IPS-NIHi7 (cell line): Measurements from ENCODE around the gene TMED4.
A peak's percentile ranks its signal among the peaks of the same experiment; 100 is the strongest.
"Not testable (repeated sequence)": the region's sequence is repeated elsewhere in the genome, so short reads cannot be mapped to it uniquely, and the experiment has no call there.

Experiments used
- DNase-seq: peaks from one replicate; pipeline ENCODE4 v3.0.0; 2012; ENCODE audit warnings: mixed read lengths; ENCODE audit errors: extremely low spot score

The TMED4 gene

GRCh38 chr7:44568771-44569560, 13.1 kb downstream of the TMED4 start:
- DNase-seq: no peak

- no peak for DNase-seq
These were observed 14.1 kb downstream of the TMED4 start for GRCh38 chr7:44567884-44568283.

- no peak for DNase-seq
These were observed 15.4 kb downstream of the TMED4 start for GRCh38 chr7:44566680-44567079.

DNA sequence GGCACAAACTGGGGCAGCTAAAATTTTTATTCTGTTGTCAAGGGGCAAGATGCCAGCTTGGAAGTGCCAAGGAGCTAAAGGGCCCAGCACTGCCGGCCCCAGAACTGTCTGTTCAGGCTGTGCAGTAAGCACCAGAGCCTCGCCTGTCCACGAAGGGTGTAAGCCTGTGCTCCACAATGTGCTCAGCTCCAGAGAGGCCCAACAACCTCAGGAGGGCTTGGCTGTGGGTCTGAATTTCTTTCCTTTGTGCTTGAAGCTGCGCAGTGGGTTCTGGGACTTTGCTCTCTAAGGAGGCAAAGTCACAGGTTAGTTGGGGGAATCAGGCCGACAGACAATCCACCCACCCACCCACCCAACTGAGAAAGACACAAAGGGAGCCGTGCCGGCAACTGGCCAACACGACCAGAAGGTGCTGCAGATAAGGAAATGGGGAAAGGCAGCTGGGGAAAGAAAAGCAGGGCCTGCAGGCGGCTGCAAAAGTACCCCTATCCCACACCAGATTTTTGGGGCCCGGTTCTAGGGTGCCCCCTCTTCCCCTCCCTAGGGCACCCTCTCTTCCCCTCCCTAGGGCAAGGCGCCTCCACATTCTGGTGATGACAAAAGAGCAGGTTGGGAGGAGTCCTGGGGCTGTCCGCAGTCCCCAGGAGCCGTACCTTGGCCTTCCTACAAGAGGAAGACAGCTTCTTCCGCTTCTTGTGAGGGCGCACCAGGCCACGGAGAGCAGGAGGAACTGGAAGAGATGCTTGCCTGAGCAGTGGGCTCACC, 16.1 kb downstream of the TMED4 start:
- DNase-seq: no peak

- peak; percentile 82 for DNase-seq
These were observed 16.8 kb downstream of the TMED4 start for GRCh38 chr7:44565097-44565794.

DNA sequence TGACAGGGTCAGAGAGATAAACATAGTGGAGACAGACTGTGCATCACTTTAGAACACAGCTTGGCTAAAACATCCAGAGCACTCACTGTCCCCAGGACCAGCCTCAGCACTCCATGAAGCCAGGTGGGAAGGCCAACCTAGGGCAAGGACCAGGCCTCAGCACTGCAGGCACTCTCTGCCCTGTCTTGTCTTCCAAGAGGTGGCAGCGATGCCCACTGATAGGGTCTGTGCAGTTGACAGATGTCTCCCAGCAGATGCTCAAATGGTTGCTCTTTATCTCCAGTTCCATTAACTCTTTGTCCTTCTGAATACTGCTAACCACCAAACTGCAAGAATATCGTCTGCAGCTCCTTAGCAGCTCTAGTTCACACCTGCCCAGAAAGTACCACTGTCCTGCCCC, 17.4 kb downstream of the TMED4 start:
- no peak for DNase-seq

GRCh38 chr7:44563171-44563679, 18.8 kb downstream of the TMED4 start:
- DNase-seq: no peak

GRCh38 chr7:44562622-44562962, 19.4 kb downstream of the TMED4 start:
- not testable (repeated sequence) for DNase-seq

DNA sequence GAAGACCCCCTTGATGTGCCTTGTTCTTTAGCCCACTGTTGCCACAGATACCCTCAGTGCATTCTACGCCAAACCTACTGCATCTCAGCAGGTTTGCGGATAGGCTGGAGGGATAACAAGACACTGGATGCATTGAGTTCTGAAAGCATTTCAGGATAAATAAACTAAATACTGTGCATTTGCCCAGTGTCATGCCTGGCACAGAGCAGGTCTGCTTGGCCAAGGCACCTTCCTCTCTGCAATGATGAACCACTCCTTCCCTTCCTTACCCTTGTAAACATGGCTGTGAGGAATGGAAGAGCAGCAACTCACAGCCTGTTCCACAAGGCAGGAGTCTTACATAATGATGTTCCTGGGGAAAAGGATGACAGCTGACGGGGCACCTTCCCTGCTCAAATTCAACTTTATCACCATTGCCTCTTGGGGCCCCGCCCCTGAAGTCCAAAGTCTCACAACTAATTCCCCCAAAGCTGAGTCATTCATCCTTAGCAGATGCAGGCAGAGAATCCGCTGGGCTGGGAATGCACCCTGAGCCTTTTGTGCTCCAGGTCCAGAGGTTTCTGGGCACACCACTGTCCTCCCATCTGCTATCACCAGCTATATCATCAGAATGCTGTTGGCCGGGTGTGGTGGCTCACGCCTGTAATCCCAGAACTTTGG, 19.9 kb downstream of the TMED4 start:
- DNase-seq: no peak

DNA sequence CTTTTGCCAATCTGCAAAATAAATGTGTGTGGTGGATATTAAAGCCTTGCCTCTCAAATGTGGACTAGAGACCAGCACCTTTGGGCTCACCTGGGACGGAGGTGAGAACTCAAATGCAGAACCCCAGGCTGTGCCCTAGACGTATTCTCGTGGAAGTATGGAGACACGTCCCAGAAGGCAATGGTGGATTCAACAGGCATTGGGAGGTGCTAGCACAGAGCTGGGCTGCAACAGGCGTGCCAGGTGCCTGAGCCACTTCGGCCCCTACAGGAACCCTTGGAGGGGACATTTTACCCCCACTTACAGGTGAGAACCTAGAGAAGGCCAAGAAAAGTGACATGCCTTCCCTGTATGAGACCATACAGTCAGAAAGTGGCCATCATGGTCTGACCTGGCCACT, 20.6 kb downstream of the TMED4 start:
- DNase-seq: no peak

- DNase-seq: no peak
These were observed 22.5 kb downstream of the TMED4 start for GRCh38 chr7:44559485-44559884.

DNA sequence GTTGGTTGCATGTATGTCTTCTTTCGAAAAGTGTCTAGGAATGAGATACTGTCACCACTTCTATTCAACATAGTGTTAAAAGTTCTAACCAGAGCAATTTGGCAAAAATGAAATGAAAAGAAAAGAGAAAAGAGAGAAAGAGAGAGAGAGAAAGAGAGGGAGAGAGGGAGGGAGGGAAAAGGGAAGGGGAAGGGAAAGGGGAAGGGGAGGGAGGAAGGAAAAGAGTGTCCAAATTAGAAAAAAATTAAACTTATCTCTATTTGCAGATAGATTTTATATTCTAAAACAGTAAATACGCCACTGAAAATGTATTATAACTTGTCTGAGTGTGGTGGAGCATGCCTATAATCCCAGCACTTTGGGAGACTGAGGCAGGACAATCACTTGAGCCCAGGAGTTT, 24.5 kb downstream of the TMED4 start:
- no peak for DNase-seq

GRCh38 chr7:44555350-44555749, 26.7 kb downstream of the TMED4 start:
- DNase-seq: no peak

GRCh38 chr7:44552473-44553005, 29.5 kb downstream of the TMED4 start:
- not testable (repeated sequence) for DNase-seq

DNA sequence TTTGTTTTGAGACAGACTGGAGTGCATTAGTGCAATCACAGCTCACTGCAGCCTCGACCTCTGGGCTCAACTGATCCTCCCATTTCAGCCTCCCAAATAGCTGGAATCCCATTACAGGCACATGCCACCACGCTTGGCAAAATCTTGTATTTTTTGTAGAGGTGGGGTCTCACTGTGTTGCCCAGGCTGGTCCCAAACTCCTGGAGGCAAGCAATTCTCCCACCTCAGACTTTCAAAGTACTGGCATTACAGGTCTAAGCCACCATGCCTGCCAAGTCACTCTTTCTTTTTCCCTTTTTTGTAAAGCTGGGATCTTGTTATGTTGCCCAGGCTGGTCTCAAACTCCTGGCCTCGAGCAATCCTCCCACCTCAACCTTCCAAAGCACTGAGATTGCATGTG, 32.6 kb downstream of the TMED4 start:
- DNase-seq: no peak

DNA sequence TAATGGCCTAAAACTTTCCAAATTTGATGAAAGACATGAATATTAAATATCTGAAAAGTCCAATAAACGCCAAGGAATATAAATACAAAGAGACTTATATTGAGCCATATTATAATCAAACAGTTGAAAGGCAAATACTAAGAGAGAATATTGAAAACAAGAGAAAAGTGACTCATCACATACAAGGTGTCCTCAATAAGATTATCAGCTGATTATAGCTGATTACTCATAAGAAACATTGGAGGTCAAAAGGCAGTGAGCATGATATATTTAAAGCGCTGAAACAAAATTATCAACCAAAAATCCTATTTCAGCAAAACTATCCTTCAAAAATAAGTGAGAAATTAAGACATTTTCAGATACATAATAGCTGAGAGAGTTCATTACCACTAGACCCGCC, 33.1 kb downstream of the TMED4 start:
- no peak for DNase-seq

GRCh38 chr7:44547536-44548231, 34.3 kb downstream of the TMED4 start:
- DNase-seq: no peak

- DNase-seq: no peak
These were observed 40.0 kb downstream of the TMED4 start for GRCh38 chr7:44541876-44542610.

DNA sequence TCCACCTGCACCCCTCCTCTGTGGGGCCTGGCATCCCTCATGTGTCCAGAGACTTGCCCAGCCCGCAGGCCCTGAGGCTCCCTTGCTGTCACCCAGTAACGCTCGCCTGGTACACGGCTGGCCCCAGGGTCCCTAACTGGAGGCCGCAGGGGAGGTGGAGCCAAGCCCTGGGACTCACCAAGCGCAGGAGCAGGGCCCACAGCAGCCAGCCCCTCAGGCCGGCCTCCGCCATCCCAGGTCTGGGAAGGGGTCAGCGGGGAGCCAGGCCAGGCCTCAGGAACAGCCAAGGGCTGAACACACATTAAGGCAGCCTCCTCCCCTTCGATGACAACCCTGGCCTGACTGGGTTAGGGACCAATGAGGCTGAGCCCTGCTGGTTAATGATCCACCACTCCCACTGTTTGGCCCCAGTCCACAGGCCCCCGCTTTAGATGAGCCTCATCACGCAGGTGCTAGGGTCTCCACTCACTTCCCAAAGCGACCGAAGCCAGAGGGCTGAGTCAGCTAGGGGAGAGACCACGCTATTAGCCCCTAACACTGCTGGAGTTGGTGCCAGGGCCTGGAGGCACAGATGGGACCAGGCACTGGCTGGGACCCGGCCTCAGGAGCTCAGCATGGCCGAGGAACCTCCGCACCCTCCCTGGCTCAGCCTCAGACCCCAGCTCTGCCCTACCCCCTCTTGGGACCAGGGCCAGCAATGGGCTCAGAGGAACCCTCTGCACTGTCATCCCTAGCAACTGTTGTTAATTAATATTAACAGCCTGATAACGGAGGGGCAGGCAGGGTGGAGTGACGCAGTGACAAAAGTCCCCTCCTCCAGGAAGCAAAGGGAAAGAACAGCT, 40.8 kb downstream of the TMED4 start, which contains the start of gene NPC1L1:
TSS of gene NPC1L1 (minus strand) at position 303 of the 842 bp plus-strand sequence. CDS start at position 232, 71 bp downstream.
- DNase-seq: no peak
